H1 (cell line): Measurements from ENCODE around the gene HERC3. TPM values are rescaled to one million over a fixed set of nuclear protein-coding genes. Genes with fewer than 3 reads are reported as not detected.

Source experiments
- CTCF ChIA-PET: fragments of 300-600 bp; sonication (Branson Sonifier 250); formaldehyde crosslinking; loops from one replicate; lab custom pipeline; 2021; ENCODE audit not compliant: partially characterized antibody; lab: Charles Lee
- POLR2A ChIA-PET: fragments of 300-600 bp; sonication (Branson Sonifier 250); formaldehyde crosslinking; loops from one replicate; lab custom pipeline; 2021; ENCODE audit warnings: inconsistent platforms; ENCODE audit not compliant: partially characterized antibody; lab: Charles Lee
- DNase-seq, 2 experiments: peaks; one replicate each; pipeline versions ENCODE4 v3.0.0 to v3.0.0-alpha.2; 2010 to 2022; ENCODE audit warnings: low spot score in 2 of 2, low read depth in 1 of 2, mixed read lengths in 1 of 2
- FAIRE-seq: peaks from 2 replicates; lab custom pipeline; 2011; peaks lifted over from hg19 to GRCh38; lab: Jason Lieb, UNC
- H2AFZ ChIP-seq: 2 replicates; pipeline ENCODE4 v1.8.1; 2012; ENCODE audit warnings: low read length, inconsistent platforms
- H2AK5ac ChIP-seq: 2 replicates; pipeline ENCODE4 v1.6.1; 2013; ENCODE audit warnings: low read depth, low read length
- H2BK120ac ChIP-seq: replicated peaks from 2 replicates; pipeline ENCODE3; 2013; ENCODE audit warnings: low read depth, low read length, inconsistent platforms
- H2BK12ac ChIP-seq: 2 replicates; pipeline ENCODE4 v1.6.1; 2013; ENCODE audit warnings: low read depth, low read length
- H2BK15ac ChIP-seq: 2 replicates; pipeline ENCODE4 v1.6.1; 2013; ENCODE audit warnings: low read length
- H2BK20ac ChIP-seq: 2 replicates; pipeline ENCODE4 v1.6.1; 2013; ENCODE audit warnings: low read length
- H2BK5ac ChIP-seq: 2 replicates; pipeline ENCODE4 v1.6.1; 2013; ENCODE audit warnings: low read depth, low read length
- H3K14ac ChIP-seq: 2 replicates; pipeline ENCODE4 v1.6.1; 2013; ENCODE audit warnings: inconsistent platforms; ENCODE audit not compliant: insufficient read length
- H3K18ac ChIP-seq: 2 replicates; pipeline ENCODE4 v1.6.1; 2013; ENCODE audit warnings: low read length; ENCODE audit errors: extremely low read depth
- H3K23ac ChIP-seq: 2 replicates; pipeline ENCODE4 v1.6.1; 2013; ENCODE audit warnings: inconsistent platforms; ENCODE audit not compliant: insufficient read length
- H3K23me2 ChIP-seq: 2 replicates; pipeline ENCODE4 v1.6.1; 2013; ENCODE audit warnings: low read depth, low read length
- H3K27ac ChIP-seq: 2 replicates; pipeline ENCODE4 v1.6.1; 2011; ENCODE audit warnings: low read depth, low read length, inconsistent platforms
- H3K27me3 ChIP-seq, 4 experiments: replicated peaks in 1 of 4; 1 replicate in 1 of 4; 2 replicates in 3 of 4; pipeline versions ENCODE4 v1.6.1 to v1.8.1; 2011 to 2013; ENCODE audit warnings: low read length in 3 of 4, mild to moderate bottlenecking in 3 of 4, inconsistent platforms in 2 of 4, mixed read lengths in 2 of 4, moderate library complexity in 1 of 4; ENCODE audit not compliant: control insufficient read depth in 3 of 4, insufficient read depth in 3 of 4; ENCODE audit errors: extremely low read depth in 1 of 4
- H3K36me3 ChIP-seq, 4 experiments: 2 replicates each; pipeline versions ENCODE4 v1.6.1 to v1.8.1; 2011 to 2013; ENCODE audit warnings: mild to moderate bottlenecking in 4 of 4, low read length in 3 of 4, moderate library complexity in 2 of 4, control low read depth in 1 of 4, inconsistent platforms in 1 of 4; ENCODE audit not compliant: insufficient read depth in 4 of 4, control insufficient read depth in 2 of 4
- H3K4ac ChIP-seq: replicated peaks from 2 replicates; pipeline ENCODE3; 2013; ENCODE audit warnings: low read length, low read depth, mixed read lengths, inconsistent platforms; ENCODE audit not compliant: insufficient read length
- H3K4me1 ChIP-seq, 4 experiments: replicated peaks in 1 of 4; 1 replicate in 1 of 4; 2 replicates in 3 of 4; pipeline versions ENCODE4 v1.6.1 to v1.8.1; 2011 to 2013; ENCODE audit warnings: low read length in 3 of 4, inconsistent platforms in 2 of 4, mixed read lengths in 1 of 4; ENCODE audit not compliant: insufficient read depth in 4 of 4, control insufficient read depth in 3 of 4
- H3K4me2 ChIP-seq, 2 experiments: 2 replicates each; pipeline versions ENCODE4 v1.6.1 to v1.8.1; 2011 to 2013; ENCODE audit warnings: low read depth in 2 of 2, low read length in 2 of 2, control low read depth in 1 of 2, inconsistent platforms in 1 of 2, mild to moderate bottlenecking in 1 of 2; ENCODE audit not compliant: insufficient read depth in 1 of 2
- H3K4me3 ChIP-seq, 4 experiments: fragments of 200-600, 300-600 bp in 1 of 4; sonication (generic), shearing (Covaris generic), sonication (Bioruptor Twin) in 1 of 4; 2 replicates each; pipeline versions ENCODE4 v1.5.1 to v1.8.1; 2011 to 2016; ENCODE audit warnings: low read length in 4 of 4, low read depth in 3 of 4, control low read depth in 2 of 4, inconsistent platforms in 2 of 4, mild to moderate bottlenecking in 2 of 4, mixed read lengths in 1 of 4, moderate library complexity in 1 of 4; ENCODE audit not compliant: insufficient read depth in 2 of 4; ENCODE audit errors: extremely low read depth in 1 of 4
- H3K56ac ChIP-seq: replicated peaks from 2 replicates; pipeline ENCODE3; 2013; ENCODE audit warnings: low read depth, mild to moderate bottlenecking, mixed read lengths, low read length, inconsistent platforms; ENCODE audit not compliant: insufficient read length
- H3K79me1 ChIP-seq: 2 replicates; pipeline ENCODE4 v1.6.1; 2013; ENCODE audit warnings: low read depth, low read length, control low read depth
- H3K79me2 ChIP-seq, 2 experiments: 2 replicates each; pipeline versions ENCODE4 v1.6.1 to v1.8.1; 2012 to 2013; ENCODE audit warnings: low read length in 2 of 2, mild to moderate bottlenecking in 2 of 2, inconsistent platforms in 1 of 2; ENCODE audit not compliant: insufficient read depth in 2 of 2, control insufficient read depth in 1 of 2
- H3K9ac ChIP-seq, 4 experiments: replicated peaks in 1 of 4; 1 replicate in 1 of 4; 2 replicates in 3 of 4; pipeline versions ENCODE4 v1.6.1 to v1.8.1; 2011 to 2013; ENCODE audit warnings: low read depth in 3 of 4, low read length in 3 of 4, control low read depth in 2 of 4, mild to moderate bottlenecking in 2 of 4, moderate library complexity in 2 of 4, inconsistent platforms in 1 of 4; ENCODE audit errors: extremely low read depth in 1 of 4
- H3K9me3 ChIP-seq, 2 experiments: 2 replicates each; pipeline versions ENCODE4 v1.6.1 to v1.8.1; 2012 to 2013; ENCODE audit warnings: mild to moderate bottlenecking in 2 of 2, moderate library complexity in 2 of 2, control low read depth in 1 of 2, inconsistent platforms in 1 of 2, low read depth in 1 of 2, low read length in 1 of 2, mixed read lengths in 1 of 2; ENCODE audit not compliant: insufficient read depth in 2 of 2
- H4K20me1 ChIP-seq, 2 experiments: replicated peaks in 1 of 2; 2 replicates each; pipeline versions ENCODE3 to v1.8.1; 2011 to 2013; ENCODE audit warnings: inconsistent platforms in 2 of 2, low read length in 2 of 2, mild to moderate bottlenecking in 1 of 2; ENCODE audit not compliant: insufficient read depth in 2 of 2, control insufficient read depth in 1 of 2
- H4K5ac ChIP-seq: 2 replicates; pipeline ENCODE4 v1.6.1; 2013; ENCODE audit warnings: low read length, low read depth, mixed read lengths, inconsistent platforms; ENCODE audit not compliant: insufficient read length
- H4K8ac ChIP-seq: 2 replicates; pipeline ENCODE4 v1.8.0; 2013; ENCODE audit warnings: mild to moderate bottlenecking, moderate library complexity, low read length, inconsistent platforms; ENCODE audit not compliant: insufficient read depth; ENCODE audit errors: extremely low read depth
- H4K91ac ChIP-seq: replicated peaks from 2 replicates; pipeline ENCODE3; 2013; ENCODE audit warnings: low read length, mixed read lengths, inconsistent platforms; ENCODE audit not compliant: insufficient read length
- CHD1 ChIP-seq: IDR thresholded peaks from 2 replicates; pipeline ENCODE4 v1.6.1; 2012; ENCODE audit warnings: low read depth, low read length, improper control_type of control experiment
- POLR2A ChIP-seq, 2 experiments: IDR thresholded peaks; 1 replicate in 1 of 2; 2 replicates in 1 of 2; pipeline ENCODE4 v1.6.1; 2011; ENCODE audit warnings: low read depth in 2 of 2, low read length in 2 of 2, mild to moderate bottlenecking in 2 of 2; ENCODE audit errors: control extremely low read depth in 1 of 2
- TAF1 ChIP-seq: IDR thresholded peaks from 2 replicates; pipeline ENCODE4 v1.6.1; 2011; ENCODE audit warnings: mild to moderate bottlenecking, low read depth, low read length
- WGBS, 2 experiments: shearing (Covaris generic) in 1 of 2; methylation state at CpG; one replicate each; pipeline versions ENCODE4 v1.1.6 to v1.1.7; 2013 to 2015; ENCODE audit warnings: low lambda C conversion rate in 2 of 2, mixed read lengths in 2 of 2, inconsistent platforms in 1 of 2, low coverage in 1 of 2, missing lambda C conversion rate in 1 of 2; ENCODE audit not compliant: insufficient replicate concordance in 2 of 2, insufficient coverage in 1 of 2, insufficient read length in 1 of 2; ENCODE audit errors: extremely low coverage in 1 of 2, missing lambda C conversion rate in 1 of 2; 5-methylcytosine and 5-hydroxymethylcytosine counted together
- polyA plus RNA-seq, 7 experiments: library from polyadenylated mRNA; depleted of rRNA in 3 of 7; stranded (reverse) in 5 of 7; unstranded in 2 of 7; fragments of >200 nt in 5 of 7; fragments of 200-250 nt in 2 of 7; gene quantifications; 1 replicate in 5 of 7; 2 replicates in 1 of 7; 4 replicates in 1 of 7; pipeline versions ENCODE4 v1.2.1 to v1.2.3, GENCODE V29; 2011 to 2013; ENCODE audit warnings: missing spikeins in 2 of 7, mixed read lengths in 2 of 7
- total RNA-seq: library from RNA; stranded (reverse); fragmentation: NEBNext Ultra II Directional; extraction: Animal tissue kit (Norgen Biotek cat#: 25700); gene quantifications from 2 replicates; pipeline ENCODE4 v1.2.1, GENCODE V29; 2021
- TF ChIP-seq, protein P1 (sequence below): IDR thresholded peaks from 2 replicates; pipeline ENCODE4 v1.6.1; 2011; ENCODE audit warnings: low read depth, mild to moderate bottlenecking, low read length; ENCODE audit not compliant: insufficient read depth

HERC3 gene
- total and polyA plus RNA-seq, 2 of the 8 experiments (the other 6 are each of a cell fraction or from before 2014, with no cell fraction given) = 1.4 to 5.7 TPM

DNA sequence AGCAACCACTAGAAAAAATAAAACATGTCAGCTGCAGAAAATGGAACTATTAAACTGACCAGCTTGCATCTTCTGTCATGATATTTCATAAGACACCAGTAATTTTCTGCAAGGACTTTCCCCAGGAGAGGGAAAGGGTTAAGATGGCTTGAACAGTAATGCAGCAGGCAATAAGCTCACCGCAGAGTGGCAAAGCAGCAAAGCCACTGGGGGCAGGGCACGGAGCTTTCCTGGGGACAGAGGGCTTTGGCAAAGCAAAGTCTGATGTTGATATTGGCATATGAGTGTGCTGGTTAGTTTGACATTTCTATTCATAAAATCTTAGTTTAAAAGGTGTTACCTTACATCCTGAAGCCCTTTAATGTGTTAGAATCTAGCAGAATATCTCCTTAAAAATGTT, 160.5 kb downstream of the HERC3 start:
- Histone ChIP-seq H2AK5ac (no peak overlapping the region), H3K4me2 (no peak overlapping the region), H3K4me1 (no peaks in the 10 kb centered on the region; a peak in 1 of 7 replicates), H2AFZ (no peak overlapping the region), H3K56ac (no peak overlapping the region), H2BK5ac (no peak overlapping the region), H4K20me1 (no peaks in the 10 kb centered on the region), H3K23ac (no peak overlapping the region), H4K5ac (no peak overlapping the region), H3K14ac (no peak overlapping the region), H3K36me3 (peaks cover 2 to 22% (median 10%) of the 10 kb centered on the region in 4 experiments; a peak in 6 of 8 replicates), H3K79me1 (no peaks in the 10 kb centered on the region), H3K23me2 (no peaks in the 10 kb centered on the region), H3K79me2 (no peaks in the 10 kb centered on the region), H4K8ac (no peak overlapping the region), H3K4ac (no peak overlapping the region), H2BK12ac (no peak overlapping the region), H2BK120ac (no peak overlapping the region), H3K9me3 (no peaks in the 10 kb centered on the region), H3K4me3 (no peak overlapping the region), H3K27ac (no peak overlapping the region), H4K91ac (no peak overlapping the region), H3K9ac (no peak overlapping the region), H2BK15ac (no peak overlapping the region), H2BK20ac (no peak overlapping the region), H3K27me3 (no peaks in the 10 kb centered on the region), H3K18ac (no peak overlapping the region)
- ChIA-PET CTCF (interaction anchor here (0.6 to 1.4 kb wide), 8 partner anchors 14 to 509 kb away, joined by 3 to 4 read pairs (median 3); no protein-coding TSS in a partner anchor), POLR2A (no interaction called here)
- DNase-seq = no peak
- 63% methylated on average over 2 of the region's 2 CpGs; no CpG with 5 or more reads in 1 of the 2 experiments for WGBS, 2 experiments
- FAIRE-seq = peak; percentile 42
- TF ChIP-seq CHD1 (no peak), TAF1 (no peak), POLR2A (IDR thresholded peaks at IDR 0.05; ENCODE audit: control extremely low read depth in 1 of 2, low read depth in 2 of 2, low read length in 2 of 2) (no peak)
- TF ChIP-seq, protein P1, sequence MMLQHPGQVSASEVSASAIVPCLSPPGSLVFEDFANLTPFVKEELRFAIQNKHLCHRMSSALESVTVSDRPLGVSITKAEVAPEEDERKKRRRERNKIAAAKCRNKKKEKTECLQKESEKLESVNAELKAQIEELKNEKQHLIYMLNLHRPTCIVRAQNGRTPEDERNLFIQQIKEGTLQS = no peak
